ENCODE results near the gene RASGRF2. TPM values are rescaled to one million over a fixed set of nuclear protein-coding genes. Genes with fewer than 3 reads are reported as not detected.

The RASGRF2 gene
- total RNA-seq, 2 donors from 2014 or later, result 6.9 to 13.9 TPM

GRCh38 chr5:80976985-80977384, 16.8 kb downstream of the RASGRF2 start:
- ATAC-seq (ENCODE audit: insufficient number of reproducible peaks, low FRiP score, low read depth), result no peak
- no peak overlapping the region for H3K27ac ChIP-seq
- TF ChIP-seq CTCF (IDR thresholded peaks at IDR 0.05), result no peak

GRCh38 chr5:80977764-80978163, 17.6 kb downstream of the RASGRF2 start:
- H3K9me3 ChIP-seq, result no peaks in the 10 kb centered on the region
- H3K4me3 ChIP-seq, result no peak overlapping the region
- H3K27me3 ChIP-seq (replicated peaks; ENCODE audit: insufficient read depth), result no peaks in the 10 kb centered on the region
- DNase-seq (ENCODE audit: low spot score) (no peak), ATAC-seq (ENCODE audit: insufficient number of reproducible peaks, low FRiP score, low read depth) (no peak)
- no peak for TF ChIP-seq CTCF (IDR thresholded peaks at IDR 0.05)
- no peaks in the 10 kb centered on the region for H3K36me3 ChIP-seq
- H3K4me1 ChIP-seq (ENCODE audit: control insufficient read depth in 1 of 2, low read depth in 2 of 2), result no peaks in the 10 kb centered on the region
- no peak overlapping the region for H3K27ac ChIP-seq

More at GRCh38 chr5:80976985-80977384, 16.8 kb downstream of the RASGRF2 start:
- DNase-seq (ENCODE audit: low spot score), result no peak
- H3K4me1 ChIP-seq (ENCODE audit: control insufficient read depth in 1 of 2, low read depth in 2 of 2), result no peaks in the 10 kb centered on the region
- no peaks in the 10 kb centered on the region for H3K27me3 ChIP-seq (replicated peaks; ENCODE audit: insufficient read depth)
- no peaks in the 10 kb centered on the region for H3K36me3 ChIP-seq
- H3K9me3 ChIP-seq, result no peaks in the 10 kb centered on the region
- H3K4me3 ChIP-seq, result no peak overlapping the region

- H3K27ac ChIP-seq, result no peak overlapping the region
These were observed 18.7 kb downstream of the RASGRF2 start for GRCh38 chr5:80978772-80979317.

GRCh38 chr5:80982093-80982492, 21.9 kb downstream of the RASGRF2 start:
- TF ChIP-seq CTCF (IDR thresholded peaks at IDR 0.05), result no peak
- Histone ChIP-seq H3K27ac (no peak overlapping the region), H3K36me3 (no peaks in the 10 kb centered on the region), H3K27me3 (replicated peaks; ENCODE audit: insufficient read depth) (no peaks in the 10 kb centered on the region), H3K9me3 (no peaks in the 10 kb centered on the region), H3K4me1 (ENCODE audit: control insufficient read depth in 1 of 2, low read depth in 2 of 2) (peaks cover 0 to under 1% of the 10 kb centered on the region in 2 donors), H3K4me3 (no peak overlapping the region)
- DNase-seq (ENCODE audit: low spot score) (no peak), ATAC-seq (ENCODE audit: insufficient number of reproducible peaks, low FRiP score, low read depth) (no peak)

More at GRCh38 chr5:80978772-80979317, 18.7 kb downstream of the RASGRF2 start:
- DNase-seq (ENCODE audit: low spot score) (no peak), ATAC-seq (ENCODE audit: insufficient number of reproducible peaks, low FRiP score, low read depth) (no peak)
- Histone ChIP-seq H3K27me3 (replicated peaks; ENCODE audit: insufficient read depth) (no peaks in the 10 kb centered on the region), H3K4me3 (no peak overlapping the region), H3K4me1 (ENCODE audit: control insufficient read depth in 1 of 2, low read depth in 2 of 2) (no peaks in the 10 kb centered on the region), H3K9me3 (no peaks in the 10 kb centered on the region), H3K36me3 (no peaks in the 10 kb centered on the region)
- TF ChIP-seq CTCF (IDR thresholded peaks at IDR 0.05), result no peak

- H3K27me3 ChIP-seq (replicated peaks; ENCODE audit: insufficient read depth), result no peaks in the 10 kb centered on the region
- no peak for TF ChIP-seq CTCF (IDR thresholded peaks at IDR 0.05)
- no peak overlapping the region for H3K4me3 ChIP-seq
- ATAC-seq (ENCODE audit: insufficient number of reproducible peaks, low FRiP score, low read depth), result peak; percentile 26
- no peak for DNase-seq (ENCODE audit: low spot score)
- peak overlapping the region in 1 of 2 donors; percentile 35 for H3K27ac ChIP-seq
- no peaks in the 10 kb centered on the region for H3K36me3 ChIP-seq
- no peaks in the 10 kb centered on the region for H3K9me3 ChIP-seq
- H3K4me1 ChIP-seq (ENCODE audit: control insufficient read depth in 1 of 2, low read depth in 2 of 2), result peaks cover 0 to 4% of the 10 kb centered on the region in 2 donors
These were observed 25.6 kb downstream of the RASGRF2 start for GRCh38 chr5:80985600-80986228.
